PFSK-1 (cell line): ENCODE measurements around the gene LSAMP.

ENCODE experiments used
- FOXP2 ChIP-seq: optimal IDR thresholded peaks from 2 replicates; pipeline ENCODE3; 2011; ENCODE audit warnings: borderline replicate concordance, control low read depth, inconsistent platforms; ENCODE audit not compliant: insufficient read depth; ENCODE audit errors: extremely low read length, extremely low read depth
- POLR2AphosphoS5 ChIP-seq: IDR thresholded peaks from 2 replicates; pipeline ENCODE4 v1.6.1; 2012; ENCODE audit warnings: low read depth, mild to moderate bottlenecking, control low read depth, low read length, moderate library complexity
- REST ChIP-seq, 2 experiments: IDR thresholded peaks; 2 replicates each; pipeline versions ENCODE4 v1.6.1 to v1.8.0; 2011 to 2012; ENCODE audit warnings: low read depth in 2 of 2, low read length in 2 of 2, control low read depth in 1 of 2, inconsistent platforms in 1 of 2, mild to moderate bottlenecking in 1 of 2, moderate library complexity in 1 of 2; ENCODE audit not compliant: insufficient read depth in 1 of 2
- SIN3A ChIP-seq: IDR thresholded peaks from 2 replicates; pipeline ENCODE4 v1.6.1; 2012; ENCODE audit warnings: mild to moderate bottlenecking, low read length, moderate library complexity, borderline replicate concordance; ENCODE audit not compliant: insufficient read depth
- TAF1 ChIP-seq: IDR thresholded peaks from 2 replicates; pipeline ENCODE4 v1.6.1; 2012; ENCODE audit warnings: low read length, control low read depth, borderline replicate concordance; ENCODE audit not compliant: insufficient read depth

LSAMP gene

GRCh38 chr3:116259984-116260383 lies 185.3 kb downstream of the LSAMP start:
- TF ChIP-seq FOXP2 (no peak), SIN3A (no peak), TAF1 (no peak), REST (IDR thresholded peaks at IDR 0.05; ENCODE audit: insufficient read depth in 1 of 2, low read depth in 2 of 2, low read length in 2 of 2) (no peak), POLR2AphosphoS5 (no peak)

DNA sequence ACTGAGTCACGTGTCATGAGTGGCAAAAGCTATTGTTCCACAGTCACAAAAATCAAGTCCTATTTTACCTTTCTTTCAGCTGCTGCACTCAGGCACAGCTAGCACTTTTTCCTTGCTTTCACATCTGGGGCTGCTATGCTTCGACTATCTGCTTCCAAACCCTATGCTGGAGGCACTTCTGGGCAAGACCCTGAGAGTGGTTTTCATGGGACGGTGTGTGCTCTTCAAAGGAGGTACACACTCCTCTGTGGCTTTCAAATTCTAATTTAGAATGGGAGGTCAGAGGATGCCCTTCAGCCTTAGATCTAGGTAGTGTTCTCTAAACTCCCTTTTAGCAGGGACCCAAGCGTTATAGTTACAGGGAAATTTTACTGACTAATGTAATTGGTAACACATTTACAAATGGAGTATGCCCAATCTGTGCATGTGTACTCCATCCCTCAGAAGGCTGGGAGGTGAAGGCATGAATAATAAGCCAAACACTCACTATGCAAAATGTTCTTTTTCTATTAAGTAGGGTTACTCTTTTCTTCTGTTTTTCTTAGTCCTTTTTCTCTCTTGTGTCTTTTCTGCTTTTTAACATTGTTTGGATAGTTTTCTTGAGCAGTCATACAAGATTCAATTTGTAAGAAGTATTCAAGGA lies 188.3 kb downstream of the LSAMP start:
- TF ChIP-seq FOXP2: no peak
- no peak for TF ChIP-seq TAF1
- TF ChIP-seq REST (IDR thresholded peaks at IDR 0.05; ENCODE audit: insufficient read depth in 1 of 2, low read depth in 2 of 2, low read length in 2 of 2): no peak
- no peak for TF ChIP-seq SIN3A
- TF ChIP-seq POLR2AphosphoS5: no peak

GRCh38 chr3:116254541-116254940 lies 190.7 kb downstream of the LSAMP start:
- TF ChIP-seq POLR2AphosphoS5 (no peak), FOXP2 (no peak), SIN3A (no peak), TAF1 (no peak), REST (IDR thresholded peaks at IDR 0.05; ENCODE audit: insufficient read depth in 1 of 2, low read depth in 2 of 2, low read length in 2 of 2) (no peak)

DNA sequence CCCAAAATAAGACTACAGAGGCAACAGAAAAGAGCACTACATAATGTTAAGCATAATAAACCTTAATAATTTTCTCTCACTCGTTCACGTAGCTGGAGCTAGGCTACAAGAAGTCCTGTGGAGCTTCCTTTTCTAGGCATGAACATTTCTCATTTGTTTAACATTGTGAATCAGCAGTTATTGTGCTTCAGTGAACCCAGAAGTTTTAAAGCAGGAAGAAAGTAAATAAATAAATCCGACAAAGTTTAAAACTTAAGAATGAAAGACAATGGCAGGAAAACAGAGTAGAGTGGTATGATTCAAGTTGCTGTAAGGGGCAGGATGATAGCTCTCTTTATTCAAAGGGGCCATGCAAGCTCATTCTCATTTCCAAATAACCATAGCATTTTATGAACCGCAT lies 191.8 kb downstream of the LSAMP start:
- no peak for TF ChIP-seq POLR2AphosphoS5

DNA sequence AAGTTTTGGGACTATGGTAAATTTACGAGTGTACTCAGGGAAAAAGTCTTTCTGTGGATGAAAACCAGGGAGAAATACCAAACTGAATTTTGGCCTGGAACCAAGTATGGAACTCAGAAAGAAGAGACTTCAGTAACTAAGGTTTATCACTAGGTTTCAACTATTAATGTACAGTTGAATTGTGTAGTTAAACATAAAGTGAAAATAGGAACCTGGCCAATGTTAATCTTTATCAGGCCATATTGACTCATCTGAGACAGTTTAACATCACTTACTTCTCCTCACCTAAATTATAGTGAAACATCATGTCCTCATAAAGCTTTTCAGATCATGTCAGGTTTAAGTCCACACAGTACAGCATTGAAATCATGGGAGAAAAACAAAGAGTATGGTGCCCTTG lies 197.7 kb downstream of the LSAMP start:
- TF ChIP-seq REST (IDR thresholded peaks at IDR 0.05; ENCODE audit: insufficient read depth in 1 of 2, low read depth in 2 of 2, low read length in 2 of 2) (no peak), SIN3A (no peak), POLR2AphosphoS5 (no peak), TAF1 (no peak)
